Measurements from ENCODE around the gene SWAP70.

DNA sequence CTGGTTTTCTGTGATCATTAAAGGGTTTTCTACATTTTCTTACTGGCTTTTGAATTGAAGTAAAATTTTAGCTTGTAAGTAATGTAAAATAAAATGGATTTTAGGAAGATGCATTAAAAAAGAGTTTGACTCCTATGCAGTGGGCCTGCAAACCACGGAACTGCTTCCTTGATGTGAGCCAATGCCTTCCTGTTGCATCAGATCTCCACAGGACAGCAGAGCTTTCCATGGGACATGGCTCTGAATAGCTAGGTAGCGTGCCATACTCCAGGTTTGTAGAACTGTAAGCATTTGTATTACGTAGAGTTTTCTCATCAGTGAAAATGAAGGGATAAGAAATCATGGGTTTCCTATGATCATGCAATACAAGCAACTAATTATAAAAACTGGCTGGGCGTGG is 133.4 kb downstream of the SWAP70 start:
- no peak for TF ChIP-seq CTCF (IDR thresholded peaks at IDR 0.05; ENCODE audit: insufficient read depth, low read depth, low read length)
- TF ChIP-seq EZH2 (IDR thresholded peaks at IDR 0.05; ENCODE audit: insufficient read depth, low read length): no peak

Data from astrocyte (in vitro differentiated cells and primary cell).